ENCODE data around the gene SNAPC1.

GRCh38 chr14:61813096-61813606 is 50.9 kb downstream of the SNAPC1 start:
- TF ChIP-seq CTCF (IDR thresholded peaks at IDR 0.05; ENCODE audit: low read length) (no peak), EZH2 (IDR thresholded peaks at IDR 0.05; ENCODE audit: borderline replicate concordance, low read length) (no peak)

All from OCI-LY1 (cell line).